ENCODE data around the gene SINHCAF.

GRCh38 chr12:31250179-31250578 is 75.8 kb downstream of the SINHCAF start:
- no peak for TF ChIP-seq CTCF (IDR thresholded peaks at IDR 0.05; ENCODE audit: low read depth, low read length, missing input control)
- TF ChIP-seq YY1 (IDR thresholded peaks at IDR 0.05), result no peak
- TF ChIP-seq EGR1 (IDR thresholded peaks at IDR 0.05; ENCODE audit: low read depth in 2 of 2), result no peak
- TF ChIP-seq, protein P1, sequence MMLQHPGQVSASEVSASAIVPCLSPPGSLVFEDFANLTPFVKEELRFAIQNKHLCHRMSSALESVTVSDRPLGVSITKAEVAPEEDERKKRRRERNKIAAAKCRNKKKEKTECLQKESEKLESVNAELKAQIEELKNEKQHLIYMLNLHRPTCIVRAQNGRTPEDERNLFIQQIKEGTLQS (IDR thresholded peaks at IDR 0.05), result no peak
- no peak for TF ChIP-seq MAX (IDR thresholded peaks at IDR 0.05)
- TF ChIP-seq RAD21 (IDR thresholded peaks at IDR 0.05), result no peak
- TF ChIP-seq RXRA (IDR thresholded peaks at IDR 0.05), result no peak
- no peak for TF ChIP-seq JUND (IDR thresholded peaks at IDR 0.05)
- TF ChIP-seq, protein P2, sequence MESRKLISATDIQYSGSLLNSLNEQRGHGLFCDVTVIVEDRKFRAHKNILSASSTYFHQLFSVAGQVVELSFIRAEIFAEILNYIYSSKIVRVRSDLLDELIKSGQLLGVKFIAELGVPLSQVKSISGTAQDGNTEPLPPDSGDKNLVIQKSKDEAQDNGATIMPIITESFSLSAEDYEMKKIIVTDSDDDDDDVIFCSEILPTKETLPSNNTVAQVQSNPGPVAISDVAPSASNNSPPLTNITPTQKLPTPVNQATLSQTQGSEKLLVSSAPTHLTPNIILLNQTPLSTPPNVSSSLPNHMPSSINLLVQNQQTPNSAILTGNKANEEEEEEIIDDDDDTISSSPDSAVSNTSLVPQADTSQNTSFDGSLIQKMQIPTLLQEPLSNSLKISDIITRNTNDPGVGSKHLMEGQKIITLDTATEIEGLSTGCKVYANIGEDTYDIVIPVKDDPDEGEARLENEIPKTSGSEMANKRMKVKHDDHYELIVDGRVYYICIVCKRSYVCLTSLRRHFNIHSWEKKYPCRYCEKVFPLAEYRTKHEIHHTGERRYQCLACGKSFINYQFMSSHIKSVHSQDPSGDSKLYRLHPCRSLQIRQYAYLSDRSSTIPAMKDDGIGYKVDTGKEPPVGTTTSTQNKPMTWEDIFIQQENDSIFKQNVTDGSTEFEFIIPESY (IDR thresholded peaks at IDR 0.05), result no peak
- no peak for TF ChIP-seq TAF1 (conservative IDR thresholded peaks at IDR 0.05)

All from liver (tissue), 3 donors.